Measurements from ENCODE around the gene IGF2BP2. TPM values are rescaled to one million over a fixed set of nuclear protein-coding genes. Genes with fewer than 3 reads are reported as not detected.

Gene IGF2BP2
- total RNA-seq, 4 donors from 2014 or later: 12.4 to 45.7 (median 15.9) TPM

- peak; percentile 54 to 59 for DNase-seq
These were observed 90.7 kb downstream of the IGF2BP2 start for GRCh38 chr3:185733980-185734724.

DNA sequence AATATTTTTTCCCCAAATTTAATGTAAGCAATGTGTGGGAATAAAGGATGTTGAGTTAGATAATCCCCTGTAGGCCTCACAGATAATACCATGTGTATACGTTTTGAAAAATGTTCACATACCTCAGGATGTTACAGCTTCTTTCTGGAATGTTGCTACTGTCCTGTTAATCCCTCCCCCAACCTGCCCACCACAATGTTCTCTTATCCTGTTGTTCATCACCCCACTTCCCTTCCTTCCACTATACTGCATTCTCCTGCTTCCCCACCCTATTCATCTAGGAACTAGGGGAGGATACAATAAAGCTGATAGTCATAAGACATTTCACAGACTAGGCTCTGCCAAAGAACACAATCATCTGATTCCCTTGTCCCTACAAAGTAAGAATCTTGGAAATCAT is 92.1 kb downstream of the IGF2BP2 start:
- no peaks in the 10 kb centered on the region for H3K4me1 ChIP-seq
- no peak overlapping the region for H3K4me3 ChIP-seq (replicated peaks in 1 of 3)
- no peak for DNase-seq
- no peak for TF ChIP-seq POLR2A (IDR thresholded peaks at IDR 0.05)
- TF ChIP-seq CTCF (IDR thresholded peaks at IDR 0.05): no peak
- no peaks in the 10 kb centered on the region for H3K27me3 ChIP-seq
- 45 to 74% methylated on average over 1 of the region's 1 CpG for WGBS, 2 donors
- intact Hi-C loops (cut with DNase I): no loop called here
- no peaks in the 10 kb centered on the region for H3K9me3 ChIP-seq
- no peaks in the 10 kb centered on the region for H3K36me3 ChIP-seq
- H3K27ac ChIP-seq: no peak overlapping the region

More at GRCh38 chr3:185733980-185734724, 90.7 kb downstream of the IGF2BP2 start:
- no peak overlapping the region for H3K4me3 ChIP-seq (replicated peaks in 1 of 3)
- intact Hi-C loops (cut with DNase I): no loop called here
- no peaks in the 10 kb centered on the region for H3K36me3 ChIP-seq
- H3K27me3 ChIP-seq: no peaks in the 10 kb centered on the region
- no peak overlapping the region for H3K27ac ChIP-seq
- TF ChIP-seq CTCF (IDR thresholded peaks at IDR 0.05) (peak in 4 of 6 experiments; percentile 36 to 64 (median 58)), POLR2A (IDR thresholded peaks at IDR 0.05) (no peak)
- H3K9me3 ChIP-seq: no peaks in the 10 kb centered on the region
- no peaks in the 10 kb centered on the region for H3K4me1 ChIP-seq
- WGBS, 2 donors: 71 to 73% methylated on average over 10 of the region's 10 CpGs

DNA sequence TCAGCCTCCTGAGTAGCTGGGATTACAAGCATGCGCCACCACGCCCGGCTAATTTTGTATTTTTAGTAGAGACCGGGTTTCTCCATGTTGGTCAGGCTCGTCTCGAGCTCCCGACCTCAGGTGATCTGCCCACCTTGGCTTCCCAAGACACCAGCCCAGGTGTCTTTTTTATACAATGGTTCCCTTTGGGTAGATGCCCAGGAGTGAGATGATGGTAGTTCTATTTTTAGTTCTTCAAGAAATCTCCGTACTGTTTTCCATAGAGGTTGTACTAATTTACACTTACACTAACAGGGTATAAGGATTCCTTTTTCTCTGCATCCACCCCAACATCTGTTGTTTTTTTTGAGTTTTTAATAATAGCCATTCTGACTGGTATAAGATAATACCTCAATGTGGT is 94.3 kb downstream of the IGF2BP2 start:
- Histone ChIP-seq H3K36me3 (no peaks in the 10 kb centered on the region), H3K27ac (no peak overlapping the region), H3K4me1 (no peaks in the 10 kb centered on the region), H3K9me3 (no peaks in the 10 kb centered on the region), H3K4me3 (replicated peaks in 1 of 3) (no peak overlapping the region), H3K27me3 (no peaks in the 10 kb centered on the region)
- intact Hi-C loops (cut with DNase I): no loop called here
- DNase-seq: no peak
- WGBS, 2 donors: 92% methylated on average over 8 of the region's 8 CpGs
- TF ChIP-seq CTCF (IDR thresholded peaks at IDR 0.05) (no peak), POLR2A (IDR thresholded peaks at IDR 0.05) (no peak)

DNA sequence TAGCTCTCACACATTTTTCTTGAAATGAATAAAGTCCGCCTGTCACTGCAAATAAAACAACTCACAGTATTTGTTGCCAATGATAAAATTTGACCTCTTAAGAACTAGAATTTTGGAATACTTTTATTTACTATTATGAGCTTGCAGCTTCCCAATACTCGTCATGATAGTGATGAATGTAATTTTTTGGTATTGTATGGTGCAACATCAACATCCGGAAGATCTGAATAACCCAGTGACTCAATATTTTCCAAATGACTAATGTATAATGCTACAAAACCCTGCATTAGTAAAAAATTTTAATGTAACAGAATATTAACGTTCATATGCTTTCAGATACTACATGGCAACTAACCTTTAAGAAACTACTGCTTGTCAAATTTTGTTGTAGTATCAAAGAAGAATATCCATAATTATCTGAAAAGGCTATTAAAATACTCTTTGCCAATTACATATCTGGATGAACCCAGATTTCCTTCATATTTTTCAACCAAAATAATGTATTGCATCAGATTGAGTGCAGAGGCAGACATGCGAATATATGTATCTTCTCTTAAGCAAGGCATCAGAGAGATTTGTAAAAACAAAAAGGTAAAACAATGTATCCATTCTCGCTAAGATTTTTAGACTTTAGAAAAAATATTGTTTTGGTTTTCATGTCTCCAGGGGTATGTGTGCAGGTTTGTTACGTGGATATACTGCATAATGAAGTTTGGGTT is 95.3 kb downstream of the IGF2BP2 start:
- no peak for TF ChIP-seq CTCF (IDR thresholded peaks at IDR 0.05)
- no peak for TF ChIP-seq POLR2A (IDR thresholded peaks at IDR 0.05)
- WGBS, 2 donors: 83 to 90% methylated on average over 7 of the region's 7 CpGs
- no peaks in the 10 kb centered on the region for H3K36me3 ChIP-seq

More for the DNA sequence above, 95.3 kb downstream of the IGF2BP2 start:
- Histone ChIP-seq H3K4me3 (replicated peaks in 1 of 3) (no peak overlapping the region), H3K4me1 (no peaks in the 10 kb centered on the region), H3K9me3 (no peaks in the 10 kb centered on the region), H3K27ac (no peak overlapping the region), H3K27me3 (no peaks in the 10 kb centered on the region)
- no peak for DNase-seq
- intact Hi-C loops (cut with DNase I): no loop called here
